Dermis blood vessel endothelial cell (primary cell): ENCODE measurements around the gene PTGER1. TPM values are rescaled to one million over a fixed set of nuclear protein-coding genes. Genes with fewer than 3 reads are reported as not detected.
"Not testable (repeated sequence)": the region's sequence is repeated elsewhere in the genome, so short reads cannot be mapped to it uniquely, and the experiment has no call there.

Experiments
- DNase-seq: peaks from one replicate; pipeline ENCODE4 v3.0.0; 2010
- total RNA-seq: library from RNA; depleted of rRNA; stranded (reverse); fragments of >200 nt; gene quantifications from 2 replicates; pipeline ENCODE4 v1.2.3, GENCODE V29; 2014

Gene PTGER1
- total RNA-seq, 1 donor from 2014 or later: 0.17 TPM

- DNase-seq: peak; percentile 41
Measured at GRCh38 chr19:14473978-14474578, 1.1 kb downstream of the PTGER1 start.

- peak; percentile 53 for DNase-seq
Measured at GRCh38 chr19:14473073-14473977, 1.8 kb downstream of the PTGER1 start.

GRCh38 chr19:14472202-14472938 is 2.8 kb downstream of the PTGER1 start:
- DNase-seq: peak; percentile 75

- DNase-seq: no peak
Measured at GRCh38 chr19:14471436-14472187, 3.5 kb downstream of the PTGER1 start.

GRCh38 chr19:14470031-14470876 is 4.9 kb downstream of the PTGER1 start:
- no peak for DNase-seq

GRCh38 chr19:14467816-14468215 is 7.3 kb downstream of the PTGER1 start:
- DNase-seq: no peak

- DNase-seq: no peak
Measured at GRCh38 chr19:14467391-14467790, 7.8 kb downstream of the PTGER1 start.

- DNase-seq: no peak
Measured at GRCh38 chr19:14463747-14464146, 11.4 kb downstream of the PTGER1 start.

- not testable (repeated sequence) for DNase-seq
Measured at GRCh38 chr19:14462401-14462800, 12.8 kb downstream of the PTGER1 start.

- DNase-seq: no peak
Measured at GRCh38 chr19:14460935-14461334, 14.2 kb downstream of the PTGER1 start.

GRCh38 chr19:14459703-14460102 is 15.5 kb downstream of the PTGER1 start:
- no peak for DNase-seq

GRCh38 chr19:14452303-14452702 is 22.9 kb downstream of the PTGER1 start:
- DNase-seq: not testable (repeated sequence)

- no peak for DNase-seq
Measured at GRCh38 chr19:14450876-14451275, 24.3 kb downstream of the PTGER1 start.

GRCh38 chr19:14450168-14450874 is 24.8 kb downstream of the PTGER1 start:
- peak; percentile 63 for DNase-seq

GRCh38 chr19:14449321-14449720 is 25.8 kb downstream of the PTGER1 start:
- no peak for DNase-seq

GRCh38 chr19:14446336-14447036 is 28.7 kb downstream of the PTGER1 start:
- no peak for DNase-seq

GRCh38 chr19:14443632-14444216 is 31.4 kb downstream of the PTGER1 start:
- no peak for DNase-seq

- DNase-seq: no peak
Measured at GRCh38 chr19:14442891-14443631, 32.1 kb downstream of the PTGER1 start.
